ENCODE measurements around the gene CADM2. TPM values are rescaled to one million over a fixed set of nuclear protein-coding genes. Genes with fewer than 3 reads are reported as not detected.
A peak's percentile ranks its signal among the peaks of the same experiment; 100 is the strongest.

The CADM2 gene
- total RNA-seq, 1 experiment from 2014 or later = 10.9 TPM

DNA sequence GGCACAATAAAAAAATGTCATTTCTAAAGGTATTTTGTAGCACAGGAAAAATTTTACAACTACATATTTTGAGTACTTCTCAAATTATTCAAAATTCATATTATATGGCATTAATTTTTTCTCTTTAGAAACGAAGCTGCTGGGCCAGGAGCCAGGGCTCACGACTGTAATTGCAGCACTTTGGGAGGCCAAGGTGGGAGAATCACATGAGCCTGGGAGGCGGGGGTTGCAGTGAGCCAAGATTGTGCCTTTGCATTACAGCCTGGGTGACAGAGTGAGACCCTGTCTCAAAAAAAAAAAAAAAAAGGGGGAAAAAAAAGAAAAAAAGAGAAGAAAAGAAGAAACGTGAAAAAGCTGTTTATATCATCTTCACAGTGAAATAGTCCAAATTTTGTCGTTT, 62.0 kb downstream of the CADM2 start:
- no peak overlapping the region for H2AK5ac ChIP-seq (ENCODE audit: insufficient read length, low read length)
- H3K36me3 Mint-ChIP-seq (ENCODE audit: insufficient read depth in 1 of 3, low read depth in 3 of 3) = no peaks in the 10 kb centered on the region
- no peaks in the 10 kb centered on the region for H3K79me1 ChIP-seq (ENCODE audit: insufficient read depth, low read depth, low read length, poor library complexity, severe bottlenecking)
- no CpG with 5 or more reads among the region's 5 CpGs for WGBS (ENCODE audit: extremely low coverage, insufficient read length, low lambda C conversion rate)
- H4K91ac ChIP-seq (ENCODE audit: insufficient read length, low read depth, low read length) = no peak overlapping the region
- no peaks in the 10 kb centered on the region for H3K9me3 ChIP-seq (ENCODE audit: control insufficient read depth, low read depth, low read length)
- no peak overlapping the region for H2BK12ac ChIP-seq (ENCODE audit: insufficient read length, low read depth, low read length)
- no peak overlapping the region for H3K9ac ChIP-seq (ENCODE audit: extremely low read depth, insufficient read length, low read length)
- no peak overlapping the region for H3K4me2 ChIP-seq (ENCODE audit: insufficient read depth, insufficient read length, low read length)
- peaks cover 21 to 30% of the 10 kb centered on the region in 2 experiments for H3K4me1 Mint-ChIP-seq
- H3K27me3 ChIP-seq (ENCODE audit: insufficient read depth, low read length) = no peaks in the 10 kb centered on the region
- H3K18ac ChIP-seq (ENCODE audit: insufficient read length, low read depth, low read length) = no peak overlapping the region
- H2BK15ac ChIP-seq (ENCODE audit: low read depth, low read length) = no peak overlapping the region
- H3K4me1 ChIP-seq (ENCODE audit: insufficient read depth, low read length) = no peaks in the 10 kb centered on the region; the same call in 1 of the 2 replicates
- no peak overlapping the region for H3K23ac ChIP-seq (ENCODE audit: insufficient read length, low read depth, low read length)
- no peak overlapping the region for H3K27ac ChIP-seq (ENCODE audit: insufficient read length, low read depth, low read length)
- H3T11ph ChIP-seq (ENCODE audit: low read length) = no peak overlapping the region
- H3K4me3 Mint-ChIP-seq = no peak overlapping the region
- H3K27me3 Mint-ChIP-seq (ENCODE audit: low read depth) = no peaks in the 10 kb centered on the region
- H3K27ac Mint-ChIP-seq = peak overlapping the region in 1 of 3 experiments; percentile 80; a peak in 1 of 7 replicates
- no peak overlapping the region for H2BK5ac ChIP-seq (ENCODE audit: insufficient read length, low read length)
- TF ChIP-seq, protein P1, sequence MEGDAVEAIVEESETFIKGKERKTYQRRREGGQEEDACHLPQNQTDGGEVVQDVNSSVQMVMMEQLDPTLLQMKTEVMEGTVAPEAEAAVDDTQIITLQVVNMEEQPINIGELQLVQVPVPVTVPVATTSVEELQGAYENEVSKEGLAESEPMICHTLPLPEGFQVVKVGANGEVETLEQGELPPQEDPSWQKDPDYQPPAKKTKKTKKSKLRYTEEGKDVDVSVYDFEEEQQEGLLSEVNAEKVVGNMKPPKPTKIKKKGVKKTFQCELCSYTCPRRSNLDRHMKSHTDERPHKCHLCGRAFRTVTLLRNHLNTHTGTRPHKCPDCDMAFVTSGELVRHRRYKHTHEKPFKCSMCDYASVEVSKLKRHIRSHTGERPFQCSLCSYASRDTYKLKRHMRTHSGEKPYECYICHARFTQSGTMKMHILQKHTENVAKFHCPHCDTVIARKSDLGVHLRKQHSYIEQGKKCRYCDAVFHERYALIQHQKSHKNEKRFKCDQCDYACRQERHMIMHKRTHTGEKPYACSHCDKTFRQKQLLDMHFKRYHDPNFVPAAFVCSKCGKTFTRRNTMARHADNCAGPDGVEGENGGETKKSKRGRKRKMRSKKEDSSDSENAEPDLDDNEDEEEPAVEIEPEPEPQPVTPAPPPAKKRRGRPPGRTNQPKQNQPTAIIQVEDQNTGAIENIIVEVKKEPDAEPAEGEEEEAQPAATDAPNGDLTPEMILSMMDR (conservative IDR thresholded peaks at IDR 0.05) = no peak
- no peak overlapping the region for H2AFZ ChIP-seq (ENCODE audit: low read length)
- no peak overlapping the region for H2BK120ac ChIP-seq (ENCODE audit: low read depth, low read length, poor library complexity, severe bottlenecking)
- H3K4ac ChIP-seq (ENCODE audit: low read depth, low read length) = no peak overlapping the region
- no peaks in the 10 kb centered on the region for H3K9me3 Mint-ChIP-seq
- H4K5ac ChIP-seq (ENCODE audit: insufficient read length, low read depth, low read length) = no peak overlapping the region
- DNase-seq = no peak
- no peak overlapping the region for H3K14ac ChIP-seq (ENCODE audit: insufficient read depth, low read length)
- no peaks in the 10 kb centered on the region for H4K20me1 ChIP-seq (ENCODE audit: control insufficient read depth, insufficient read depth, insufficient read length)
- H4K8ac ChIP-seq (replicated peaks; ENCODE audit: insufficient read length, low read depth, low read length) = no peak overlapping the region
- H3K23me2 ChIP-seq (ENCODE audit: insufficient read length, low read depth, low read length, poor library complexity, severe bottlenecking) = no peaks in the 10 kb centered on the region
- no peak overlapping the region for H3K56ac ChIP-seq (ENCODE audit: insufficient read length, low read depth, low read length)
- H3K79me2 ChIP-seq (ENCODE audit: insufficient read depth, low read length) = no peaks in the 10 kb centered on the region
- H2BK20ac ChIP-seq (ENCODE audit: low read depth, low read length, poor library complexity, severe bottlenecking) = no peak overlapping the region

Data from H9 (cell line).